HFFc6 (cell line): ENCODE measurements around the gene NPTX1. TPM values are rescaled to one million over a fixed set of nuclear protein-coding genes. Genes with fewer than 3 reads are reported as not detected.

Source experiments
- DNase-seq: peaks from one replicate; pipeline ENCODE4 v3.0.0-alpha.2; 2018
- H3K27ac Mint-ChIP-seq: 2 replicates; pipeline ENCODE4 v1.8.0; 2020; ENCODE audit warnings: mild to moderate bottlenecking, mixed read lengths
- H3K27me3 Mint-ChIP-seq: 2 replicates; pipeline ENCODE4 v1.8.0; 2021; ENCODE audit warnings: mild to moderate bottlenecking, moderate library complexity, mixed read lengths; ENCODE audit not compliant: insufficient read depth
- H3K36me3 Mint-ChIP-seq: 2 replicates; pipeline ENCODE4 v1.8.0; 2021; ENCODE audit warnings: low read depth, mixed read lengths
- H3K4me1 Mint-ChIP-seq: 2 replicates; pipeline ENCODE4 v1.8.0; 2020; ENCODE audit warnings: low read depth, mixed read lengths
- H3K4me3 Mint-ChIP-seq: 2 replicates; pipeline ENCODE4 v1.8.0; 2020; ENCODE audit warnings: mild to moderate bottlenecking, moderate library complexity, mixed read lengths
- H3K9me3 Mint-ChIP-seq: 2 replicates; pipeline ENCODE4 v1.8.0; 2020; ENCODE audit warnings: mild to moderate bottlenecking, mixed read lengths
- total RNA-seq, 6 experiments: library from RNA; stranded (reverse); fragmentation: NEBNext Ultra II Directional; extraction: Animal tissue kit (Norgen Biotek cat#: 25700); gene quantifications; 2 replicates in 1 of 6; 3 replicates in 5 of 6; pipeline ENCODE4 v1.2.3, GENCODE V29; 2021
- TF ChIP-seq, protein P1 (sequence below): fragments of 200-600 bp; sonication (generic); IDR thresholded peaks from 2 replicates; pipeline ENCODE4 v1.5.0; 2021; ENCODE audit warnings: antibody characterized with exemption, mild to moderate bottlenecking

Gene NPTX1
- total RNA-seq, 6 experiments from 2014 or later, result 0.26 to 2.9 (median 2.6) TPM

GRCh38 chr17:80471922-80472321 is 4.5 kb downstream of the NPTX1 start:
- peaks cover 12% of the 10 kb centered on the region for H3K4me1 Mint-ChIP-seq
- DNase-seq, result no peak
- H3K4me3 Mint-ChIP-seq, result no peak overlapping the region
- TF ChIP-seq, protein P1, sequence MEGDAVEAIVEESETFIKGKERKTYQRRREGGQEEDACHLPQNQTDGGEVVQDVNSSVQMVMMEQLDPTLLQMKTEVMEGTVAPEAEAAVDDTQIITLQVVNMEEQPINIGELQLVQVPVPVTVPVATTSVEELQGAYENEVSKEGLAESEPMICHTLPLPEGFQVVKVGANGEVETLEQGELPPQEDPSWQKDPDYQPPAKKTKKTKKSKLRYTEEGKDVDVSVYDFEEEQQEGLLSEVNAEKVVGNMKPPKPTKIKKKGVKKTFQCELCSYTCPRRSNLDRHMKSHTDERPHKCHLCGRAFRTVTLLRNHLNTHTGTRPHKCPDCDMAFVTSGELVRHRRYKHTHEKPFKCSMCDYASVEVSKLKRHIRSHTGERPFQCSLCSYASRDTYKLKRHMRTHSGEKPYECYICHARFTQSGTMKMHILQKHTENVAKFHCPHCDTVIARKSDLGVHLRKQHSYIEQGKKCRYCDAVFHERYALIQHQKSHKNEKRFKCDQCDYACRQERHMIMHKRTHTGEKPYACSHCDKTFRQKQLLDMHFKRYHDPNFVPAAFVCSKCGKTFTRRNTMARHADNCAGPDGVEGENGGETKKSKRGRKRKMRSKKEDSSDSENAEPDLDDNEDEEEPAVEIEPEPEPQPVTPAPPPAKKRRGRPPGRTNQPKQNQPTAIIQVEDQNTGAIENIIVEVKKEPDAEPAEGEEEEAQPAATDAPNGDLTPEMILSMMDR, result no peak
- no peak overlapping the region for H3K27ac Mint-ChIP-seq
- peaks cover 69% of the 10 kb centered on the region for H3K27me3 Mint-ChIP-seq
- no peaks in the 10 kb centered on the region for H3K36me3 Mint-ChIP-seq
- no peaks in the 10 kb centered on the region for H3K9me3 Mint-ChIP-seq

GRCh38 chr17:80470603-80471002 is 5.8 kb downstream of the NPTX1 start:
- DNase-seq, result no peak
- peaks cover 12% of the 10 kb centered on the region for H3K4me1 Mint-ChIP-seq
- H3K4me3 Mint-ChIP-seq, result no peak overlapping the region
- H3K27ac Mint-ChIP-seq, result no peak overlapping the region
- TF ChIP-seq, protein P1, result no peak
- peaks cover 79% of the 10 kb centered on the region for H3K27me3 Mint-ChIP-seq
- no peaks in the 10 kb centered on the region for H3K36me3 Mint-ChIP-seq
- no peaks in the 10 kb centered on the region for H3K9me3 Mint-ChIP-seq

DNA sequence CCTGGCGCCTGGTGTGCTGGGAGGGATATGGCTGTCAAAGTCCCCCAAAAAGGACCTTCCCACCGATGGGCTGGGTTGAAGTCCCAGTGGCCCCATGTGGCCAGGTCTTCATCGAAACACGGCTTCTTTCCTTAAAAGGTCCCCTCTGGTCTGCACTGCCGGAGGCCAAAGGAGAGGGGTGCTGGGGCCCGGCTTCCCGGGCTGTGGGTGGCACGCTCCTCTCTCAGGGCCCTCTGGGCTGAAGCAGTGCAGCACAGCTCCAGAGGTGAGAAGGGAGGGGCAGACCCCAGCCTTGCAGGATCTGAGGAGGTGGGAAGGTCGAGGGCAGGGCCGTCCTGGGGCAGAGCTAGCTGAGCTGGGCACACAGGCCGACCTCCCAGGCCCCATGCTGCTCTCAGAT is 6.7 kb downstream of the NPTX1 start:
- H3K36me3 Mint-ChIP-seq, result no peaks in the 10 kb centered on the region
- H3K4me1 Mint-ChIP-seq, result peaks cover 5% of the 10 kb centered on the region
- H3K27me3 Mint-ChIP-seq, result peaks cover 80% of the 10 kb centered on the region
- H3K9me3 Mint-ChIP-seq, result no peaks in the 10 kb centered on the region
- no peak overlapping the region for H3K27ac Mint-ChIP-seq
- no peak for DNase-seq
- H3K4me3 Mint-ChIP-seq, result no peak overlapping the region
- TF ChIP-seq, protein P1, result no peak

GRCh38 chr17:80468781-80469493 is 7.5 kb downstream of the NPTX1 start:
- peaks cover 77% of the 10 kb centered on the region for H3K27me3 Mint-ChIP-seq
- H3K4me1 Mint-ChIP-seq, result no peaks in the 10 kb centered on the region
- H3K27ac Mint-ChIP-seq, result no peak overlapping the region
- no peak for DNase-seq
- H3K4me3 Mint-ChIP-seq, result no peak overlapping the region
- no peaks in the 10 kb centered on the region for H3K9me3 Mint-ChIP-seq
- H3K36me3 Mint-ChIP-seq, result no peaks in the 10 kb centered on the region
- TF ChIP-seq, protein P1, result no peak

DNA sequence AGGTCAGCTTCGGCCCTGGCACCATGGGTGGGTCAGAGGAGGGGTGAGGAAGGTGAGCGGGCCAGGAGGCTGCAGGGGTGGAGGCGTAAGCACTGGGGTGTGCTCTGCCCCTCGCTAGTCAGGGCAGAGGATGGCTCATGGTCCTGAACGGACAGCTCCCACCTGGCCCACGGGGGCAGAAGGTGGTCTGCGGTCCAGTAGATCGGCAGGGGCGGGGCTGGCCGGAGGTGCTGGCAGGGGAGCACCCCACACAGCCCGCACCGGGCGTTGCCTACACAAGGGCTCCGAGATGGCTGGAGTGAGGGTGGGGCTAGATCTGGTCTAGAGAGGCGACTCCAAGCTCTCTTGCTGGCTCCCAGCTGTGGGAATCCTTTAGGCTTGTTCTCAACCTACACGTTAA is 8.2 kb downstream of the NPTX1 start:
- Mint-ChIP-seq H3K36me3 (no peaks in the 10 kb centered on the region), H3K27ac (no peak overlapping the region), H3K4me3 (no peak overlapping the region), H3K27me3 (peaks cover 70% of the 10 kb centered on the region), H3K4me1 (no peaks in the 10 kb centered on the region), H3K9me3 (no peaks in the 10 kb centered on the region)
- DNase-seq, result no peak
- TF ChIP-seq, protein P1, result no peak
